ENCODE data around the gene FAAP20.

DNA sequence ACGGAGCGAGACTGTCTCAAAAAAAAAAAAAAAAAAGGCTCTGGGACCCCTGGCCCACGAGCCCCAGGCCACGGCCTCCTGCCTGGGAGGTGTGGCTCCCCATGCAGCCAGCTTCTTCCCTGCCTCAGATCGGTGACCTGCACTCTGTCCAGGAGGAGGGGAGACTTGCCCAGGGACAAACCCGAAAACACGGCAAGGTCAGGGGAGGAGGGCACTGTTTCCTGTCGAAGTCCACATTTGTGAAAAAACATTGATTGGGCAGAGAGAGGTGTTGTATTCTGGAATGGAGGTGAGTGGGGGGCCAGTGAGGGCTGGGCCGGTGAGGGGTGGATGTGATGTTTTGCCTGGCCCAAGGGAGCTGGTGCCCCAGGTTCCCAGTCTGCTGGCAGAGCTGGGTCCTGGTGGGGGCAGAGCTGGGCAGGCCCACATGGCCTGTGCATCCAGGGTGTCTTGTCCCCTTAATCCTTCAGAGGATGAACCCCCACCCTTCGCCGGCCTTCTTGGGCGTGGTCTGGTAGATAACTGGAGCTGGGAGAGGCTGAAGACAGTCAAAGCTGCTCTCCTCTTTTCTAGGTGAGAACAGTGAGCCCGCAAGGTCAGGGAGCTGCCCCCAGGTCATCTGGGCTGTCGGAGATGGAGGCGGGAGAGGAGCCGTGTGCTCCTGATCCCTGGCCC is 12.4 kb upstream of the FAAP20 start:
- TF ChIP-seq YY1 (IDR thresholded peaks at IDR 0.05; ENCODE audit: insufficient read depth, insufficient read length): no peak
- no peak for TF ChIP-seq ZNF274 (IDR thresholded peaks at IDR 0.05; ENCODE audit: low read depth, low read length)
